Peyer's patch (tissue), 4 donors: ENCODE results near the gene CCDC122.

Experiments used
- CTCF ChIP-seq, 6 experiments: fragments of 450-650 bp in 4 of 6; fragments of 200-600 bp in 2 of 6; sonication (generic) in 1 of 6; IDR thresholded peaks; one replicate each; pipeline ENCODE4 v1.5.1; 2017 to 2019; ENCODE audit warnings: antibody characterized with exemption in 6 of 6, mild to moderate bottlenecking in 3 of 6, moderate library complexity in 1 of 6
- POLR2A ChIP-seq, 2 donors: fragments of 450-650 bp; IDR thresholded peaks; one replicate each; pipeline ENCODE4 v1.5.1; 2017; ENCODE audit warnings: antibody characterized with exemption in 2 of 2, mild to moderate bottlenecking in 2 of 2, moderate library complexity in 2 of 2

- TF ChIP-seq CTCF (IDR thresholded peaks at IDR 0.05), result no peak
- TF ChIP-seq POLR2A (IDR thresholded peaks at IDR 0.05), result no peak
These were observed 32.9 kb downstream of the CCDC122 start for GRCh38 chr13:43846496-43847158.
